ENCODE measurements around the gene RAB27A. TPM values are rescaled to one million over a fixed set of nuclear protein-coding genes. Genes with fewer than 3 reads are reported as not detected.

Gene RAB27A
- total and polyA plus RNA-seq, 2 donors from 2014 or later, result 10.1 to 45.8 TPM

- Histone ChIP-seq H3K36me3 (ENCODE audit: control insufficient read depth in 2 of 3, insufficient read depth in 3 of 3, low read length in 3 of 3) (no peaks in the 10 kb centered on the region), H3K9ac (ENCODE audit: low read length in 3 of 3) (no peak overlapping the region), H3K27me3 (ENCODE audit: control insufficient read depth, insufficient read depth, low read length) (no peaks in the 10 kb centered on the region), H3K4me1 (ENCODE audit: control insufficient read depth in 2 of 3, insufficient read depth in 2 of 3, low read depth in 1 of 3, low read length in 3 of 3) (no peaks in the 10 kb centered on the region), H3K27ac (ENCODE audit: low read depth in 2 of 2, low read length in 2 of 2) (no peak overlapping the region), H3K4me3 (ENCODE audit: low read length in 3 of 3) (no peak overlapping the region), H3K9me3 (ENCODE audit: control insufficient read depth in 2 of 3, insufficient read depth in 1 of 3, low read length in 3 of 3) (no peaks in the 10 kb centered on the region)
- TF ChIP-seq, protein P1, sequence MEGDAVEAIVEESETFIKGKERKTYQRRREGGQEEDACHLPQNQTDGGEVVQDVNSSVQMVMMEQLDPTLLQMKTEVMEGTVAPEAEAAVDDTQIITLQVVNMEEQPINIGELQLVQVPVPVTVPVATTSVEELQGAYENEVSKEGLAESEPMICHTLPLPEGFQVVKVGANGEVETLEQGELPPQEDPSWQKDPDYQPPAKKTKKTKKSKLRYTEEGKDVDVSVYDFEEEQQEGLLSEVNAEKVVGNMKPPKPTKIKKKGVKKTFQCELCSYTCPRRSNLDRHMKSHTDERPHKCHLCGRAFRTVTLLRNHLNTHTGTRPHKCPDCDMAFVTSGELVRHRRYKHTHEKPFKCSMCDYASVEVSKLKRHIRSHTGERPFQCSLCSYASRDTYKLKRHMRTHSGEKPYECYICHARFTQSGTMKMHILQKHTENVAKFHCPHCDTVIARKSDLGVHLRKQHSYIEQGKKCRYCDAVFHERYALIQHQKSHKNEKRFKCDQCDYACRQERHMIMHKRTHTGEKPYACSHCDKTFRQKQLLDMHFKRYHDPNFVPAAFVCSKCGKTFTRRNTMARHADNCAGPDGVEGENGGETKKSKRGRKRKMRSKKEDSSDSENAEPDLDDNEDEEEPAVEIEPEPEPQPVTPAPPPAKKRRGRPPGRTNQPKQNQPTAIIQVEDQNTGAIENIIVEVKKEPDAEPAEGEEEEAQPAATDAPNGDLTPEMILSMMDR (IDR thresholded peaks at IDR 0.05; ENCODE audit: borderline replicate concordance, extremely low read depth, insufficient read depth), result no peak
- FAIRE-seq (no peak), DNase-seq (peak in 2 of 5 donors; percentile 34 to 53)
- intact Hi-C loops (cut with DNase I), result no loop called here
Observed at GRCh38 chr15:55170361-55170760, 119.3 kb downstream of the RAB27A start.

- TF ChIP-seq, protein P1 (IDR thresholded peaks at IDR 0.05; ENCODE audit: borderline replicate concordance, extremely low read depth, insufficient read depth), result peak; percentile 64
- FAIRE-seq (no peak), DNase-seq (peak in 4 of 5 donors; percentile 64 to 81 (median 72))
- Histone ChIP-seq H3K9me3 (ENCODE audit: control insufficient read depth in 2 of 3, insufficient read depth in 1 of 3, low read length in 3 of 3) (no peaks in the 10 kb centered on the region), H3K4me1 (ENCODE audit: control insufficient read depth in 2 of 3, insufficient read depth in 2 of 3, low read depth in 1 of 3, low read length in 3 of 3) (no peaks in the 10 kb centered on the region), H3K9ac (ENCODE audit: low read length in 3 of 3) (no peak overlapping the region), H3K27ac (ENCODE audit: low read depth in 2 of 2, low read length in 2 of 2) (no peak overlapping the region), H3K36me3 (ENCODE audit: control insufficient read depth in 2 of 3, insufficient read depth in 3 of 3, low read length in 3 of 3) (no peaks in the 10 kb centered on the region), H3K4me3 (ENCODE audit: low read length in 3 of 3) (no peak overlapping the region), H3K27me3 (ENCODE audit: control insufficient read depth, insufficient read depth, low read length) (no peaks in the 10 kb centered on the region)
- intact Hi-C loops (cut with DNase I), result no loop called here
Observed at GRCh38 chr15:55168350-55168974, 121.2 kb downstream of the RAB27A start.

DNA sequence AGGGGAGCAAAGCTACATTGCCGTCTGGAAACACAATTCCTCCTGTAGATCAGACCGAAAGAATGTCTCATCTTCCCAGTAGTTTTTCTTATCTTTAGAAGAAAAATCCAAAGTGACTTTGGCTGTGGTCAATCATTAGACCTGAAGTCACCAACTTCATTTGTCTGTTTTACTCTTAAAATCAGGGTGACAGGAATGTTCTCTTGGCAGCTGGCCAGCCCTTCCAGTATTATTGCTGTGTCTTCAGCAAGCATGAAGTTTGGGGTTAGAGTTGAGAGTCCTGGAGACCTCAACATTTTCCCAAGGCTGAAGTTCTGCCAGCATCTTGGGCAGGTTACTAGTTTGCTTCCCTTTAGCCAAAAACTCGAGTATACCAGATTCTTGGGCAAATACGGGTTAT is 125.3 kb downstream of the RAB27A start:
- peak in 1 of 5 donors; percentile 4 for DNase-seq
- no peak for FAIRE-seq

More for the DNA sequence above, 125.3 kb downstream of the RAB27A start:
- Histone ChIP-seq H3K9ac (ENCODE audit: low read length in 3 of 3) (no peak overlapping the region), H3K4me3 (ENCODE audit: low read length in 3 of 3) (no peak overlapping the region), H3K27ac (ENCODE audit: low read depth in 2 of 2, low read length in 2 of 2) (no peak overlapping the region), H3K4me1 (ENCODE audit: control insufficient read depth in 2 of 3, insufficient read depth in 2 of 3, low read depth in 1 of 3, low read length in 3 of 3) (no peaks in the 10 kb centered on the region), H3K9me3 (ENCODE audit: control insufficient read depth in 2 of 3, insufficient read depth in 1 of 3, low read length in 3 of 3) (no peaks in the 10 kb centered on the region), H3K27me3 (ENCODE audit: control insufficient read depth, insufficient read depth, low read length) (no peaks in the 10 kb centered on the region), H3K36me3 (ENCODE audit: control insufficient read depth in 2 of 3, insufficient read depth in 3 of 3, low read length in 3 of 3) (no peaks in the 10 kb centered on the region)
- intact Hi-C loops (cut with DNase I), result no loop called here
- TF ChIP-seq, protein P1 (IDR thresholded peaks at IDR 0.05; ENCODE audit: borderline replicate concordance, extremely low read depth, insufficient read depth), result no peak

Other genes with a start within 250 kb of the RAB27A start
- 60.4 TPM for gene RSL24D1, start 92.9 kb downstream of the RAB27A start, total RNA-seq
- 52.7 TPM for gene RSL24D1, start 92.9 kb downstream of the RAB27A start, polyA plus RNA-seq (ENCODE audit: insufficient read depth, low read depth, low replicate concordance)
- gene PIGBOS1, start 29.3 kb upstream of the RAB27A start, total RNA-seq, result 15.9 TPM
- gene PIGBOS1, start 29.3 kb upstream of the RAB27A start, polyA plus RNA-seq (ENCODE audit: insufficient read depth, low read depth, low replicate concordance), result 21.0 TPM
- 17.6 TPM for gene PIGB, start 29.4 kb upstream of the RAB27A start, total RNA-seq
- 17.4 TPM for gene PIGB, start 29.4 kb upstream of the RAB27A start, polyA plus RNA-seq (ENCODE audit: insufficient read depth, low read depth, low replicate concordance)
- gene CCPG1, start 118.5 kb upstream of the RAB27A start, total RNA-seq, result 93.8 TPM
- gene CCPG1, start 118.5 kb upstream of the RAB27A start, polyA plus RNA-seq (ENCODE audit: insufficient read depth, low read depth, low replicate concordance), result 44.4 TPM
- gene PIERCE2, start 118.7 kb upstream of the RAB27A start, total RNA-seq, result 2.7 TPM
- gene PIERCE2, start 118.7 kb upstream of the RAB27A start, polyA plus RNA-seq (ENCODE audit: insufficient read depth, low read depth, low replicate concordance), result 9.6 TPM
- gene DNAAF4, start 218.4 kb upstream of the RAB27A start, total RNA-seq, result 4.6 TPM
- 6.7 TPM for gene DNAAF4, start 218.4 kb upstream of the RAB27A start, polyA plus RNA-seq (ENCODE audit: insufficient read depth, low read depth, low replicate concordance)